SJSA1 (cell line): ENCODE results near the gene SPDYE3. TPM values are rescaled to one million over a fixed set of nuclear protein-coding genes. Genes with fewer than 3 reads are reported as not detected.
"Not testable (repeated sequence)": the region's sequence is repeated elsewhere in the genome, so short reads cannot be mapped to it uniquely, and the experiment has no call there.

Experiments
- DNase-seq, 2 experiments: peaks; one replicate each; pipeline ENCODE4 v3.0.0-alpha.2; 2015 to 2020; ENCODE audit warnings: low spot score in 2 of 2, low read depth in 1 of 2
- H3K27ac ChIP-seq: fragments of 250-450 bp; sonication (Bioruptor Pico); 2 replicates; pipeline ENCODE4 v1.5.1; 2020; ENCODE audit warnings: mild to moderate bottlenecking, moderate library complexity
- H3K27me3 ChIP-seq: fragments of 250-450 bp; sonication (Bioruptor Pico); replicated peaks from 2 replicates; pipeline ENCODE4 v1.5.1; 2020; ENCODE audit warnings: mild to moderate bottlenecking, moderate library complexity
- H3K36me3 ChIP-seq: fragments of 250-450 bp; sonication (Bioruptor Pico); 2 replicates; pipeline ENCODE4 v1.5.1; 2020; ENCODE audit warnings: mild to moderate bottlenecking
- H3K4me1 ChIP-seq: fragments of 250-450 bp; sonication (Bioruptor Pico); replicated peaks from 2 replicates; pipeline ENCODE4 v1.6.1; 2021; ENCODE audit warnings: mild to moderate bottlenecking
- H3K4me3 ChIP-seq: fragments of 250-450 bp; sonication (Bioruptor Pico); 2 replicates; pipeline ENCODE4 v1.5.1; 2020; ENCODE audit warnings: mild to moderate bottlenecking
- H3K9me3 ChIP-seq: fragments of 250-450 bp; sonication (Bioruptor Pico); replicated peaks from 2 replicates; pipeline ENCODE4 v1.5.1; 2020; ENCODE audit warnings: mild to moderate bottlenecking
- total RNA-seq: library from RNA; depleted of rRNA; stranded (reverse); fragments of >200 nt; shearing (Covaris generic); gene quantifications from 2 replicates; pipeline ENCODE4 v1.2.3, GENCODE V29; 2014

Gene SPDYE3
- total RNA-seq, 1 experiment from 2014 or later: not detected

GRCh38 chr7:100351657-100352058 lies 44.2 kb downstream of the SPDYE3 start:
- Histone ChIP-seq H3K36me3 (peaks cover 88% of the 10 kb centered on the region), H3K4me1 (no peaks in the 10 kb centered on the region), H3K9me3 (no peaks in the 10 kb centered on the region), H3K27ac (no peak overlapping the region), H3K4me3 (no peak overlapping the region), H3K27me3 (no peaks in the 10 kb centered on the region)
- DNase-seq: no peak

GRCh38 chr7:100352230-100352781 lies 44.8 kb downstream of the SPDYE3 start:
- H3K4me3 ChIP-seq, DNase-seq, H3K27me3 ChIP-seq, H3K27ac ChIP-seq, H3K4me1 ChIP-seq, H3K9me3 ChIP-seq: not testable (repeated sequence)
- peaks cover 88% of the 10 kb centered on the region for H3K36me3 ChIP-seq

GRCh38 chr7:100352984-100353684 lies 45.6 kb downstream of the SPDYE3 start:
- no peak overlapping the region for H3K4me3 ChIP-seq
- H3K9me3 ChIP-seq: no peaks in the 10 kb centered on the region
- H3K4me1 ChIP-seq: no peaks in the 10 kb centered on the region
- DNase-seq: no peak
- peaks cover 88% of the 10 kb centered on the region for H3K36me3 ChIP-seq
- no peaks in the 10 kb centered on the region for H3K27me3 ChIP-seq
- H3K27ac ChIP-seq: no peak overlapping the region

- no peak overlapping the region for H3K4me3 ChIP-seq
- H3K36me3 ChIP-seq: peaks cover 88% of the 10 kb centered on the region
- no peaks in the 10 kb centered on the region for H3K4me1 ChIP-seq
- H3K9me3 ChIP-seq: no peaks in the 10 kb centered on the region
- H3K27me3 ChIP-seq: no peaks in the 10 kb centered on the region
- H3K27ac ChIP-seq: no peak overlapping the region
- DNase-seq: no peak
Observed at GRCh38 chr7:100353685-100354330, 46.3 kb downstream of the SPDYE3 start.

GRCh38 chr7:100356416-100357068 lies 49.0 kb downstream of the SPDYE3 start:
- H3K36me3 ChIP-seq: peaks cover 90% of the 10 kb centered on the region
- DNase-seq: no peak
- no peaks in the 10 kb centered on the region for H3K9me3 ChIP-seq
- no peaks in the 10 kb centered on the region for H3K27me3 ChIP-seq
- H3K4me3 ChIP-seq: no peak overlapping the region
- no peaks in the 10 kb centered on the region for H3K4me1 ChIP-seq
- no peak overlapping the region for H3K27ac ChIP-seq

- no peak overlapping the region for H3K4me3 ChIP-seq
- no peaks in the 10 kb centered on the region for H3K9me3 ChIP-seq
- H3K27ac ChIP-seq: no peak overlapping the region
- H3K36me3 ChIP-seq: peaks cover 93% of the 10 kb centered on the region
- no peak for DNase-seq
- H3K27me3 ChIP-seq: no peaks in the 10 kb centered on the region
- H3K4me1 ChIP-seq: no peaks in the 10 kb centered on the region
Observed at GRCh38 chr7:100357131-100357561, 49.6 kb downstream of the SPDYE3 start.

GRCh38 chr7:100358027-100358856 lies 50.7 kb downstream of the SPDYE3 start, which contains the start of gene PILRB:
TSS of gene PILRB (plus strand) at chr7:100358117. CDS start at chr7:100358303, 186 bp downstream.
- H3K9me3 ChIP-seq: no peaks in the 10 kb centered on the region
- no peak within 1 kb of the TSS for H3K4me3 ChIP-seq
- H3K4me1 ChIP-seq: no peaks in the 10 kb centered on the region
- peaks cover 99% of the 10 kb centered on the region for H3K36me3 ChIP-seq
- H3K27ac ChIP-seq: no peak within 1 kb of the TSS
- no peaks in the 10 kb centered on the region for H3K27me3 ChIP-seq
- no peak for DNase-seq

- H3K27me3 ChIP-seq: no peaks in the 10 kb centered on the region
- peaks cover 99% of the 10 kb centered on the region for H3K36me3 ChIP-seq
- H3K4me1 ChIP-seq: no peaks in the 10 kb centered on the region
- H3K9me3 ChIP-seq: no peaks in the 10 kb centered on the region
- no peak overlapping the region for H3K27ac ChIP-seq
- DNase-seq: no peak
- H3K4me3 ChIP-seq: no peak overlapping the region
Observed at GRCh38 chr7:100358857-100359212, 51.3 kb downstream of the SPDYE3 start.

GRCh38 chr7:100360135-100360854 lies 52.8 kb downstream of the SPDYE3 start:
- Histone ChIP-seq H3K4me3 (no peak overlapping the region), H3K9me3 (no peaks in the 10 kb centered on the region), H3K4me1 (no peaks in the 10 kb centered on the region), H3K36me3 (peaks cover 97% of the 10 kb centered on the region), H3K27ac (no peak overlapping the region), H3K27me3 (no peaks in the 10 kb centered on the region)
- DNase-seq: no peak

- DNase-seq: no peak
- peaks cover 90% of the 10 kb centered on the region for H3K36me3 ChIP-seq
Observed at GRCh38 chr7:100363098-100363497, 55.6 kb downstream of the SPDYE3 start.

GRCh38 chr7:100363797-100364196 lies 56.3 kb downstream of the SPDYE3 start:
- not testable (repeated sequence) for H3K4me3 ChIP-seq, H3K27me3 ChIP-seq, H3K9me3 ChIP-seq, H3K27ac ChIP-seq, DNase-seq, H3K4me1 ChIP-seq
- H3K36me3 ChIP-seq: peaks cover 85% of the 10 kb centered on the region

More at GRCh38 chr7:100363098-100363497, 55.6 kb downstream of the SPDYE3 start:
- H3K4me3 ChIP-seq: no peak overlapping the region
- H3K27me3 ChIP-seq: no peaks in the 10 kb centered on the region
- no peaks in the 10 kb centered on the region for H3K9me3 ChIP-seq
- no peaks in the 10 kb centered on the region for H3K4me1 ChIP-seq
- H3K27ac ChIP-seq: no peak overlapping the region

- no peaks in the 10 kb centered on the region for H3K4me1 ChIP-seq
- H3K9me3 ChIP-seq: no peaks in the 10 kb centered on the region
- no peaks in the 10 kb centered on the region for H3K27me3 ChIP-seq
- H3K27ac ChIP-seq: no peak overlapping the region
- H3K36me3 ChIP-seq: peaks cover 78% of the 10 kb centered on the region
- no peak overlapping the region for H3K4me3 ChIP-seq
- DNase-seq: no peak
Observed at GRCh38 chr7:100364480-100364879, 57.0 kb downstream of the SPDYE3 start.

- H3K27me3 ChIP-seq, H3K4me3 ChIP-seq, H3K4me1 ChIP-seq, H3K27ac ChIP-seq, H3K9me3 ChIP-seq, DNase-seq: not testable (repeated sequence)
- H3K36me3 ChIP-seq: peaks cover 63% of the 10 kb centered on the region
Observed at GRCh38 chr7:100365998-100366367, 58.5 kb downstream of the SPDYE3 start.
